AG08396 (cell line): ENCODE measurements around the gene BCL11B.

ENCODE experiments used
- DNase-seq: peaks from one replicate; pipeline ENCODE4 v3.0.0; 2012; ENCODE audit warnings: low spot score, mixed read lengths

The BCL11B gene

DNA sequence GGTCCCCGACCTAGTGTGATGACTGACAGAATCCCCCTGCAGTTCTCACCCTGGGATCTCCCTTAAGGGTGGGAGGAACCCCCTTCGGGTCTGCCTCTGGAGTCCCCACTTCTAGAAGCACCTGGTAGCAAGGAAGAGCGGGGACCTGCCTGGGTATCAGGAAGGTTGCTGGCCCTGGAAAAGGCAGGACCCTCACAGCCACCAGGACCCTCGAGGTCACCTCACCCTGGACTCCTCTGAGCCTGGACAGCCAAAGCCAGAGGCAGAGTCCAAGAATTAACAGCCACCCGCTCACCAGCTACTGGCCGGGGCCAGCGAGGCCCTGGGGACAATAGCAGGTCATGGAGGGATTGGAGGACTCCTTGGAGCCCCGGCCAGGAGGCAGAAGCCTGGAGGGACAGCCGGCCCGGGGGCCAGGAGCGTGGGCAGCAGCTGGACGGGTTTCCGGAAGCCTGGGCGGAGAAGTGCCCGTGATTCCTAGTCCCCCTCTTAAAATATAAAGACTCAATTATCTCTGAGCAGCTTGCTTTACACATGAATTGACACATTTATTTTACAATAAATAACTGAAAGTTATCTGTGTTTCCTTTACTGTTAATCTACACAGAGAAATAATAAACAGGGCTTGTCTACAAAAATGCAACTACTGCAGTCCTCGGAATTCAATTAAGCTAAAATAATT, 17.5 kb downstream of the BCL11B start:
- DNase-seq, result no peak

DNA sequence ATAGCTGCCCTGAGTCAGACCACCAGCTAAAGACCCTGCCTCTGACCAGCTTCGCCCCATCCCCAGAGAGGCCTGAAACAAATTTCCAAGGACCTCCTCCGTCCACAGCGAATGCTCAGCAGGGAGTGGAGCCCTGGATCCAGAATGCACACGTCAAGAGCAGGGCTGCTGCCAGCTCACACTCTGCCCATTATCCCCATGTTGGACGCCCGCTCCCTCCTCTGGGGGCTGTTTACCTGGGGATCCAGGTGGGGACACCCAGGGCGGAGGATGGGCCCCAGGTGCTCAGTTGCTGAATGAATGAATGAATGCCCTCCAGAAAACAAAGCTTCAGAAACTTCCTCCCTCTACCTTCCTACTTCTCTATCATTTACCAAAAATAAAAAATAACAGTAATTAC, 18.1 kb downstream of the BCL11B start:
- no peak for DNase-seq

DNA sequence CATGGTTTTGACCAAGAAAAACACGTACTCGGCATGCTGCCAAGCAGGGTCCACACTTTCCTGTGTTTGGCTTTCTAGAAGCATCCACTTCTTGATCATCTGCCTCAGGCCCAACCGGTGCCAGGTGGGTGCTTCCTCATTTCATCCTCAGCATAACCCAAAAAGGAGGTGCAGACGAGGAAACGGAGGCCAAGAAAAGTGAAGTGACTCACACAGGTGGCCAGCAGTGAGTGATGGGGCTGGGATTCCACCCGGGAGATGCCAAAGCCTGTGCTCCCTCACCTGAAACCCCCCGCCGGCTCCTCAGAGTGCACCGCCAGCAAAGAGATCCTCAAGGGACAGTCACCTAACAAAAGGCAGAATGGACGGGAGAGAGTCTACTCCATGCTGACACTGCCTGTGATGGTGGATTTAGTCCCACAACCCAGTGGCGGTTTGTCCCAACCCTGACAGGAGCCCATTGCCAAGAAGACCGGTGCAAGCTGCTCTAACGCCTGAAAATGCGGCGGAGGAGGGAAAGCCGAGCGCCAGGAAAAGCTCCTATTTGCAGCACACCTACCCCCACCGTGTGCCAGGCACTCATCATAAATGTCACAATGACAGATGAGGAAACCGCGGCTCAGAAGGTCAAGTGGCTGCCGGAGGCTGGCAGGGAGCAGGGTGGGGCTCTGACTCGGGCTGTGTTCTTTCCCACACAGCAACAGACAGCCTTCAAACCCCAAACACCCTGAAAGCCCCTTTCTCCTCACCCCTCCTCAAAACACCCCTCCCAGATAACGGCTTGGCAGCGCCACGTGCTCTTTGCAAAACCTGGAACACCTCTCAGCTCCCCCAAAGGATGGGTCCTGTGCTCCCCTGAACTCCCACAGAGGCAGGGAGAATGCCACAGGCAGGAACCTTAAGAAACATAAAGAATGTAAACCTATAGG, 18.8 kb downstream of the BCL11B start:
- no peak for DNase-seq

DNA sequence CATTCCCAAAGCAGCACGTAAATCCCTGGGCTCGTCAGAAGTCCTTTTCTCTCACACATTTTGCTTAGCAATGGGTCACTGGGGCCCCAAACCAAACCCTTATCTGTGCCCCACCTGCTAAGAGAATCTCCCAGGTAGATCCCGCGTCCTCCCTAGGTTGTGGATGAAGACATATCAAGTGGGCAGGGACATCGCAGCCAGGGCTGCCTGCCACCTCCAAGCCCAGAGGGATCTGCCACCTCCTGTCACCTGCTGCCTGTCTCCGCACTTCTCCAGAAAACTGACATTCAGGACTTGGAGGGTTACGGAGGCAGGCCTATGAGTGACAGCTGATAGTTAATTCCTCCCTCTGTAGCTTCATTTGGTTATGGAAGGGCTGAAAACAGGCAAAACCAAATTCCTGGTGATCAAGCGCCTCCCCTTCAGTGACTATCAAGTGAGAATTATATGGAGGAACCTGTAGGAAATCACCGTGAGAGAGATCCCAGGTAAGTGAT, 19.5 kb downstream of the BCL11B start:
- DNase-seq, result no peak

DNA sequence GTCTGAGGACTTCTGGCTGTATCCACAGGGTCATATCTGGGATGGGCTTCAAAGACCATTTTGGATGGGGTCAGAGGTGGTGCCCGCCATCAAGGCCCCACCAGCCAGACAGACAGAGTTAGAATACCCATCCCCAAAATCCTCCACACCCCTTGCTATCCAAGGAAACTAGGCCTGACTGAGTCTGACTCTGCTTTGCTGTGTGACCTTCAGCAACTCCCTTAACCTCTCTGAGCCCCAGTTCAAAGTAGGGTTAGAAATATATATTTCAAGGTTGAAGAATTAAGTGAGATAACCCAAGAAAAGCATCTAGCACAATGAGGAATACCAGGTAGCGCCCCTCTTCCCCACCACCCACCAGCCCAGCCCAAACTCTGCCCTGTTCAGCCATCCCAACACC, 20.3 kb downstream of the BCL11B start:
- DNase-seq, result no peak

DNA sequence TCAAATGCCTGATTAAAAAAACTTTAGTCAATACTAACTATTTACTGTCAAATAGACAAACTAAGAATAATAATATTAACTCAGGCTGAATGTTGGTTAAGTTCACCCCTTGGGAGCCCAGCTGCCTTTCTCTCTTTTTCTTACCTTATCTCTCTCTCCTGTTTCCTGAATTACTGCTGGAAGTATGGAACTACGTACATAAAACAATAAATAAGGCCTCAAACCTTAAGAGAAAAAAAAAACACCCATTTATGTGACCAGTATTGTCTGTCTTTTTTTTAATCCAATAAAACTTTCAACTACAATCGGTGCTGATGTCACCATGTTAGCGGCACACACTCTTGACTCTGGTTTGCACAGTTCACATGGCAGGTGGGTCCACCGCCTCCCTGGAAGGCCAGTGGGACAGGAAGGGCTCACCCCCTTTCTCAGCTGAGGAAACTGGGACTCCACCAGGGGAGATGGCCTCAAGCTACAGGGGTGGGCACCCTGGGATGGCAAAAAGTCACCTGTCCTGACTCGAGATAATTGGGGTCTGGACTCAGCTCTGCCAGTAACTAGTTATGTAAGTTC, 21.3 kb downstream of the BCL11B start:
- DNase-seq, result no peak

DNA sequence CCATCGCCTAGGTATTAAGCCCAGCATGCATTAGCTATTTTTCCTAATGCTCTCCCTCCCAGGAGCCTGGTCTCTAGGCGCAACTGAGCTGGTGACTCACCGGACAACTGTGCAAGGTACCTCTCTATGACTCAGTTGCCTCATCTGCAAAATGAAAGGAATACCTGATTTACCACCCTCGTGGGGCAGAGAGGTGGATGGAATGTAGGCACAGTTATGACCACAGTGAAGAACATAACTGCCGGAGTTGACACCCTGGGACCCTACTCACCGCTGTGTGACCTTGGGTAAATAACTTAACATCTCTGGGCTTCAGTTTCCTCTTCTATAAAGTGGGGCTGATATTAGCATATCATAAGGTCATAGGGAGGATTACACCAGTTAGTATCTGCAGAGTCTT, 22.6 kb downstream of the BCL11B start:
- no peak for DNase-seq

DNA sequence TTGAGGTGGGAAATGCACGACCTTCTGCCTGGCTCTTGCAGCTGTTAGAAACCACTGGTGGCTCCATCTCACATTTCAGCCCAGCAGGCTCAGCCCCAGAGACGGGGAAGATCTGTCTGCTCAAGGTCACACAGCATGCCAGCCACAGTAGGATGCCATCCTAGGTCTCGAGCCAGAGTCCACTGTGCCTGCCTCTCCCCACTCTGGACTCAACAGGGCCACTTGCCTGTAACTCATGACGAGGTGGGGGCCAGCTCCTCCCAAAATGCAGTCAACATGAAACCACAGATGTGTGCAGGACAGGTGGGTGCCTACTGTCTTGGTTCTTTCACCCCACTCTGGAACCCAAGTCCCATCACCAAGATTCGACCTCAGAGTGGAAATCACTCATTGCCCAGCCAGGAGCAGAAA, 23.2 kb downstream of the BCL11B start:
- DNase-seq, result no peak

DNA sequence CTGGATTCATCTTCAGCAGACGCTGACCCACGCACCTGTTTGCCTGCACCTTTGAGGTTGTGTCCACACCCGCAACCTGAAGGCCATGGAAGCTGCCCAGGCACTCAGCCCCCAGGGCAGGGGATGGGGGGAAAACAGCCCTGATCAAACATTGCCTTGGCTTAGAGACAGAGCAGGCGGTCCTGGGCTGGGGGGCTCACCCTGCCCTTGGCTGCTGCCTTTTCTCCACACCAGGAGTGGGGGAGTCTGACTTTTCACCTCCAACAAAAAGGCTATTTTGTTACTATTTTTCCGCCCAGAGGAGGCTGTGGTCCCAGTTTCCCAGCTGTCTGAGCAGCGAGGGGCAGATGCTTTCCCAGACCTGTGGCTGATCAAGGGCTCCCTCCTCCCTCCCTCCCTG, 24.2 kb downstream of the BCL11B start:
- DNase-seq, result no peak

DNA sequence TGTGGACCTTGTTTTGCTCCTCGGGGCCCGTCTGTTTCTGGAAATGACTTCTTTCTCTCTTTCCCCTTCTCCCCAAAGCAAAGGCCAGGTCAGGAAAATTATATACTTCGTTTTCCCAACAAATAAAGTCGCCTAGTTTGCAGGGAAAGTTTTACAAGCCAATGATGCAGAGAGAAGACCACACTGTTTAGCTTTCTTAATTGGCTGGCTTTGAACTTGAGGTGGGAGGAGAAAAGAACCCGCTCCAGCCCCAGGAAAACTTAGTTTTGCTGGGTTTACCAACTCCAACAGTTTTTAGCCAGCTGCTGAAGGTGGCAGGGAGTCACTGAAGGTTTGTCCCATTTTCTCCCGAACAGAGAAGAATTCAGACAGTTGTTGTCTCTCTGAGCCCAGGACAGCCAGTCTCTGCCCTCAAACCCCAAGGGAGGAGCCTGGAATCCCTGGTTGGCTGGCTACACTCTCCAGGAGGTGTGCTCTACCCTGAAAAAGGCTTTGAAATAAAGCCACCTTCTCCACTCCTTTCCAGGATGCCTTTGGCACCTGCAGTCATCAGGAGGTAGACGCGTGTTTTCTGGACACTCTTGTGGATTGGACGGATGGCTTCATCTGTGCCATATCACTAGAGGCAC, 24.8 kb downstream of the BCL11B start:
- DNase-seq, result no peak

DNA sequence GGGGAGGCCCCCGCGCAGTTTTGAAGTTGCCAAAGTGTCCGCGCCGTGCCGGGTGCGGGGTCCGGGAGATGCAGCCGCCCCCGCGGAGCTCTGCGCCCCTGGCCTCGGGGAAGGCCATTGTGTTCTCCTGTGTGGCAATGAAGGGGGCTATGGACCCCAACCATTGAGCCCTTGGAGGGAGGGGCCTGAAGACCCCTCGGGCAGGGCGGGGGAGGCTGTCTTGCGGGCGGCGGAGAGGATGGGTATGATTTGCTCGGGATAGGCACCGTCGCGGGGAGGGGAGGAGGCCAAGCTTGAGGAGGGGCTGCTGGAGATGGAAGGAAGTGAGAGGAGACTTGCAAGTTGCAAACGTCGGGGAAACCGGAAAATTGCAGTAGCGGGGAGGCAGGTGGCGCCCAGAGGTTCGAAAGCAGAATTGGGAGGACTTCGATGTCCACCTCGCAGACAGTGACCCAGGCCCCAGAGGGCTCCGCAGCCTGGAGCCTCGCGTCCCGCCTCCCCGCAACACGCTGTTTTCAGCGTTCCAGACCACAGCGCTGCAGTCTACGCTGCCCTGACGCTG, 25.4 kb downstream of the BCL11B start:
- no peak for DNase-seq

DNA sequence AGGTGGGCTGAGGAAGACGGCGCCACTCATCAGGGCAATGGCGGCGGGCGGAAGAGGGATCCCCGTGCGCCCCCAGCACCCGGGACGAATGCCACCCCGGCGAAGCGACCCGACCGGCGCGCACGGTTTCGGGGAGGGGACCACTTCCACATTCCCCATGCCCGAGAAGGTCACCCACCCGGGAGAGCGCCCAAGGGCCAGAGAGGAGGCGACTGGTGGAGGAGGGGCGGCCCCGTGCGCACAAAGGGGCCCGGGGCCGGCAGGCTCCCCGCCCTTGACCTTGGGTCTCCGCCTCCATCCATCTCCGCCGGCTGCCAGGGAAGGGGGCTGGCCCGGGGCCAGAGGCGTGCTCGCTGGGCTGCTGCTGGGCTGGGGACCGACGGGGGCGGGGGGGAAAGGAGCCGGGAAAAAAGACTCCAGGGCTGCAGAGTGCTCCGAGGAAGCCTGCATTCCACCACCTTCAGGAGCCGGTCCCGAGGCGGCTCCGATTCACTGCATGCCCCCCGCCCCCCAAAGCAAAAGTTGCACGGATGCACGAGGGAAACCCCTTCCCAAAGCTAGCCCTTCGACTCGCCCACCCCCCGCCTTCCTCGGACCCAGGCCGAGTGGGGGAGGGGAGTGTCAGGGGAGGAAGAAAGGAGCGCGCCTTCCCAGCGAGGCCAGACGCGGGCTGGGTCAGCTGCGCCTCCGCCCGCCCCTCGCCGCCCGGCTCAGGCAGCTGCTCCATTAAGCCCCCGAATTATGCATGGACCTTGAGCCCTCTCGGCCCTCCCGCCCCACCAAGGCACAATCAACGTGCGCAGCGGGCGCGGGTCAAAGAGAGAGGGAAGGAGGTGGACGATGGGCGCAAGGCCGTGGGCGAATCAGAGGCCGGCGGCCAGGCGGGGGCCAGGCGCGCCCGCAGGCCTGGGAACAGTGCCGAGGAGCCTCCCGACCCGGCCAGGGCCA, 26.2 kb downstream of the BCL11B start:
- peak; percentile 21 for DNase-seq

DNA sequence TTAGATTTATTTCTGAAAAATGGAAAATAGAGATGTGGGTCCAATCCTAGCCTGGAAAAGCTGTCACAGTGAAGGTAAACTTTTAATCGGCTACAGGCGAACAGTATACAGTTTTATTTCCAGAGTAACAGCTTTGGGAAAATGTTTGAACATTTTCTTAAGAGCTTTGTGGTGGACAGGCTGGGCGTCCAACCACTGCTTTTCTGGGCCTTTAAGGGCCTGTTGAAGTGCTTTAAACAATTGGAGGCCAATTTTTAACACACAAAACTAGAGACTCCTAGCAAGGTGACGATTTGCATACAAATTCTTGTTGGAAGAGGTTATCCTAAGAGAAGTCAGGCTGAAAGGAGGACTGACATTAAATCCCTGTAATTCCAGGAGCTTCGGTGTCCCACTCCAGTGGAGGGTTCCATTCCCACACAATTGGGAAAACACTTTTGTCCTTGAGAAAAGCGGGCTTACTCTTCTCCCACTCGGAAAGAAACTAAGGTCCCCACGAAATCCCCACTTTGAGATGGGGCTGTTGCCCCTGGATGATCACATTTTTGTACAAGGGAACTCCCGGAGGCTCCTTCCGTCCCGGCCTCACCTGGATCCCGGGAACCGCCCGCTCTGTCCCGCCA, 26.9 kb downstream of the BCL11B start:
- DNase-seq, result no peak

DNA sequence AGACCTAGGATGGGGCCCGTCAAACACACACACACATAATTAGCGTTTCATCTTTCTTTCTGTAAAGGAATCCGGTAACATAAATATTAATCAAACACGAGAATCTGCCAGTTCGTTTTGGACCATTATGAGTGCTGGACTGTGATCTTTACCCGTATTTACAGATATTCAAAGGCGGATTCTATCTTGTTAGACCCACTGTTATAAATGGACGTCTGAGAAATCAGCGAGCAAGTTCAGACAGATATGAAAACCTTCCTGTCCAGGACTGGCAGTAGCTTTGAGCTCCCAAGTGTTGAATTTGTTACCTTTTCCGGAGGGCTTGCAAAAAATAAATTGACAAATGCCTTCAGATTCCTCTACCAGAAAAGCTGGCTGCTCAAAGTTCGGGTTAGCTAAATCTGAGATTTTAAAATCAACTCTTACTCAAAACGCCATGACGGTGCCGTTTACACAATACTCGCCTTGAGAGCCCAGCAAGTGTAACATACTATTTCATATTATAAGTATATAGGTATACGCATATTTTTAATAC, 27.6 kb downstream of the BCL11B start:
- no peak for DNase-seq

DNA sequence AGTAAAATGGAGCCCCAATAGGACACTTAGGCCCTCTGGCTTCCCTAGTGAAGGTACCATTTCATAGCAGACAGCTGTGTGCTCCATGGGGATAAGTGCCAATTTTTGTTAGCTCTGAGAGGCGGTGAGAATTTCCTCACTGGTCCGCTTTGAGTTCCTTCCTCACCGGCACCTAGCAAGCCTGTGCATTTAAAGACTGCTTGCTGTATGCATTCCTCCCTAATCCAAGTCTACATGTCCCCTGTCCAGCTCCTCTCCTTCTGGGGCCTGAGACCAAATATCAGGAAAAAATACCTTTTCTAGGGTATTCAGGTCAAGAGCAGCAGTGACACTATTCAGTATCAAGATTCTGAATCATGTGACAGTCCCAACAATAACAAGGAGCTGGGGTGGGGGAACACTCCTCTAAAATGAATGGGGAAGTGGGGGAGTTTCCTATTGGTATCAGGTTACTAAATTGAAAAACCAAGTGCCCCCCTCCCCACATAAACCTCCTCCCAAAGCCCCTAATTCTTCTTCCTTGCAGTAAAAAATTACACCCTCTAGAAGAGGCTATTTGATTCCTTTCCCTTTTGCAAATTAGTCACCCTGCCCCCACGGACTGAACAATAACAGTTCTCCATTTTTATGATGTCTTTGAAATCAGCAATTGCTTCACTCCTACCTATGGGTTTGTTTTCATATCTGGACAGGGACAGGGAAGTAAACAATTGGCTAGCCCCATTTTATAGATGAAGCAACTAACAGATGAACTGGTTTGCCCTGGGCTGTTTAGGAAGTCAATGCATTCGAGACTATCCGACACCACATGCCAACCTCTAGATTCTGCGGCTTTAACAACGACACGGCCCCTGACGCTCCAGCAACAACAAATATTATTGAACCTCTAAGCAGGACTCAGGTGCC, 28.9 kb downstream of the BCL11B start:
- DNase-seq, result no peak

DNA sequence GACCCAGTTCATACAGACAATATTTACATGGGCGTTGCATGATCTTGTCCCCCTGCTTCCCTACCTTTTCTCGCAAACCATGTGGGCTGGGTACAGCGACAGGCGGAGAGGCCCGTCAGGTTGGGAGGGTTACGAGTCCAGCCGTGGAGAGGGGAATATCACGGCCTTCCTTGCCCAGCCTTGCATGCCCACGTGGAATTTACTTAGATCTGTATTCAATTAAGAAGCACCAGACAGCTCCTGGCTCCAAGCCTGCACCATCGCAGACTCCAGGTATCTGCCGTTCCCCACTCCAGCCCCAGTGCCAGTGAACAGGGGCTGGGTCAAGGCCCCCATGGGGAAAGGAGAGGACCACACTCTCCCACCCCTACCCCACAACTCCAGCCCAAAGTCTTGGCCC, 29.8 kb downstream of the BCL11B start:
- no peak for DNase-seq

DNA sequence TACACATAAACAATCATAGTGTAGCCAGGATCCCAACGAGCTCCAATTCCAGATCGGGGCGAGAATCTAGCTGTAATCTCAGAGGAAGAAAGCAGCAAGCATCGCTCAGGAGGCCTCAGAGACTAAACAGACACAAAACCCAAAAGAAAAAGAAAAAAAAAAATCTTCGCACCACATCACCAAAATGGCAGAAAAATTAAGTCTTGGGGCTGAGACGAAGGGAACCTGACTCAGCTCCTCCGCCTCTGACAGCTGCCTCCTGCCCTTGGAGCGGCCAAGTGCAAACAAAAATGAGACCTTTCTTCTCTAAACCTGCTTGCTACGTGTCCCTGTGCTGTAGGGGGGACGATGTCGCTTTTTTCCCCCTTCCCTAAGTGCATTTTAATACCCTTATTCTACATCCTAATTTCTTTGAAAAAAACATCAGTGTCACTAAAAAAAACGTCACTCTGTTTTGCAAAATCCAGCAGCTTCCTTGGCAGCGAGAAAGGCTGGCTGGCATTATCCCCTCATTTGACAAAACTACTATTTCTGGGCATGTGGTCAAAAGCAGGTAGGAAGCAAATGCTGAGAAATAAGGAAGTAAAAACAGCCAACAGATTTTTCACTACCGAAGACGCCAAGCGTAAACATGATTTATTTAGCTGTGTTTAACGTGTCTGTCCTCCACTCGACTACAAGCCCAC, 30.5 kb downstream of the BCL11B start:
- DNase-seq, result no peak

DNA sequence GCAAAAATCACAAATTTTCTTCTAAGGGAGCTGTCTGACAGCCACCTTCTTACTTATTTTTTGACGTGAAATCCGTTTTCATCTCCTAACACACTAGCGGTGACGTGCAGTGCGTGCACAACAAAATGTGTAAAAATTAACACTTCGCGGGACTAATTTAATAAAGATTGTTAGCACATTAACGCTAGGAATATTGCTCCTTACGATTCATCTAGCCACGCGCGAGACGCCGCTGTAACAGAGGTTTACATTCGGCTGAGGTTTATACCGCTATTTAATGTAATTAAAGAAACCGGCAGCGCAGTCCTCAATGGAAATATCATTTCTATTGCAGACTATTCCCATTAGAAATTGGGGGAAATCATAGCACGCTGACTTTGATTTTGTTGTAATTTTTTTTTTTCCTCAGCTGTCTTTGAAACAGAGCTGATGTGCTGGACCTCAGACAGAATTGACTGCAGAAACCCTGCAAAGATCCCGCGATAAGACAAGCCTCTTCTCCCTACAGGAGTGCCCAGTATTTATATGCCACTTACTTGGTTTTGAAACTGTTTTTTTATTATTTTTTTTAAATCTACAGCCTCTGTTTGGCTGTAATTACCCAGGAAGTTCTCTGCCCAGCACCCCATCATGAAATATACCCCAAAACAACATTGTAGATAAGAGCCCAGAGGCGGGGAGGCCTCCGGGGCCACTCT, 31.2 kb downstream of the BCL11B start:
- DNase-seq, result no peak
